G401.6 (cell line): ENCODE data around the gene OSMR.
"Not testable (repeated sequence)": the region's sequence is repeated elsewhere in the genome, so short reads cannot be mapped to it uniquely, and the experiment has no call there.

Experiments
- FAIRE-seq: peaks from 2 replicates; lab custom pipeline; 2012; peaks lifted over from hg19 to GRCh38; lab: Jason Lieb, UNC

OSMR gene

DNA sequence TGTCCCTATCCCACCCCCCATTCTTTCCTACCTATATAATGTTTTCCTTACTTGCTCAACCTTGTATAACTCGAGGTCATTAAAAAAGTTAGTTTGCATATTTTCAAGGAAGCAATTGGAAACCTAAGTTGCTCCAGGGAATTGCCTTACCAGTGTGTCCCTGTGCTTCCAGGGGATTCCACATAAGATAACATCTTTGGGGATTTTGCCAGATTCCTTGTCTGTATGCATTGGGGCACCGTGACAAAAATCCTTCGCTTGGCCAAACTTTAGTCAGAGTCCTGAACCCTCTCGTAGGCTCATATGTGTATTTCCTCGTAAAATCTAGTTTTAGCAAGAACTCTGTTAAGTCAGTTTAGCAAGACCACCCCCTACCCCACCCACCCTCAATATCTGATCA lies 14.7 kb upstream of the OSMR start:
- FAIRE-seq = no peak

DNA sequence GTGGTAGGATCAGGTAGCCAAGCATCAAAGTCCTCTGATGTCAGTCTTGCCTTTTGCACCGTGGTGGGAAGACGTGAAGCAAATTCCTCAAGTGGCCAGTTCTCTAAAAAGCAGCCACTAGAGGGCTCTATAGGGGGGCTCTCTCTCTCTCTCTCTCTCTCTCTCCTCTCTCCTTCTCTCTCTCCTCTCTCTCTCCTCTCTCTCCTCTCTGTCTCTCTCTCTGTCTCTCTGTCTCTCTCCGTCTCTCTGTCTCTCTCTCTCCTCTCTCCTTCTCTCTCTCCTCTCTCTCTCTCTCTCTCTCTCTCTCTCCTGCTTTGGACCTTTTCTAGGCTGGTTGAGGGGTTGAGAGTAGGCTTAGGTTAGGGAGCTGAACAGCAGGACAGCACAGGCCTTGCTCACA lies 13.9 kb upstream of the OSMR start:
- FAIRE-seq = no peak

DNA sequence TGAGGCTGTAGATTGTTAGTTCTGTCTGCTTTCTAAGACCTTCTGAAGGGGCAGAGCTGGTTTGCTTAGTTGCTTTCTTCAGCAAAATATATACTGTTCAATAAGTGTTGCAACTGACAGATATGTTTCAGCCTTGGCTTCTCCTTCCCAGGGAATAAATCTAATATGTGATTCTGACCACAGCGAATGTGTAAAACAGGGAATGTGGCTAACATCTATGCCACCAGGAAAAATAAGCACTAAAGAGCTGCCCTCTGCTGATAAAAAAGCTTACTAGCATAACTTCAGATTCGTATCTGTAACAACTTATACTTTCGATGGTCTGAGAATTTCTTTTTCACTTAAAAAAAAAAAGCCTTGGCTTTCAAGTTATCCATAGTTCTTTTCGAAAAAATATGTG lies 13.0 kb upstream of the OSMR start:
- FAIRE-seq = no peak

DNA sequence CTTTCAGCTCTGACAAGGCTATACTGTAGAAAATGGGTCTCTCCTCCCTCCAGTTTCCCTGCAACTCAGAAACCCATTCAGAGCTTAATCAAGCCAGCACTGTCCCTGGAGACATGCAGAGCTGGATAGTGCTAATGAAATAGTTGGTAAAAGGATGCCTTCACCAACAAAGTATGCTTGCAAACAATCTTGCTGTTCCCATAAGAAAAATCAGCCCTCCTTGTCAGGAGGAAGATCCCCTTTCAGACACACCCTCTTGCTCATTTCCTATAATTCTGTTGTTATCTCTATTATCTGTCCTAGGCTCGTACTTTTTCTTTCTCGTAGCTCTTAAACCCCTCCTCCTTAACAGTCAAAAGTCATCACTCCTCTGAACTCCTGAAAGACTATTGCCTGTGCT lies 9.9 kb upstream of the OSMR start:
- no peak for FAIRE-seq

DNA sequence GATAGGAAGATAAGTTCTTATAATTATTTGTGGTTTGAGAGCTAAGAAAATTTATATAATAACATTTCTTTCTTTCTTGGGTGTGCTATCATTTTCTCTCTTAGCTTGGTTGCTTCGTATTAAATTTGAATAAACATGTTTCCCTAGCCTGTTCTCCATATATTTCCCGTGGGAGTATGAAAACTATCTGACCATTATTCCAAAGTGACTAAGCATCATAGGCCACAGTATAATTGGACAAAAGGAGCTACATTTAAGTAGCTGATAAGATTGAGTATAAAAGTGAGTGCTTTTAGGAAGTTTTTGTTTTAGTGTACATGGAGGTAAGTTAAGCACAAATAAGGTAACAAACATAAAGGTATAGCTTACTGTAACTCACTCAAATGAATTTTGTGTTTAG lies 8.4 kb upstream of the OSMR start:
- no peak for FAIRE-seq

DNA sequence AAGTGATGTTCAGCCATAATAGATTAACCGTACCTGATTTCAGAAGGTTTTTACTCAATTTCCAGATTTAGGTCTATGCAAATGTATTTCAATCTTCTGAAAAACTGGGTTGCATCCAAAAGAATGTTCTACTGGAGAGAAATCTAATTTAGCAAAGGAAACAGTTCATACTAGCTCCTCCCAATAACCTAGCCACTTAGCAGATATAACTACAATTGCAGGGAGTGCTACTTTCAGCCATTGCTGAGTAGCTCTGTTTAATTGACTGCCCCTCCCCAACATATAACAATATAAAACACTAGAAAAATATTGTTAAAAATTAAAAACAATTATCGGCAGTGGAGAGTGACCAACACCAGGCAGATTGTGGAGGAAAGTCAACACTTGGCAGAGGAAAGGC lies 7.9 kb upstream of the OSMR start:
- no peak for FAIRE-seq

DNA sequence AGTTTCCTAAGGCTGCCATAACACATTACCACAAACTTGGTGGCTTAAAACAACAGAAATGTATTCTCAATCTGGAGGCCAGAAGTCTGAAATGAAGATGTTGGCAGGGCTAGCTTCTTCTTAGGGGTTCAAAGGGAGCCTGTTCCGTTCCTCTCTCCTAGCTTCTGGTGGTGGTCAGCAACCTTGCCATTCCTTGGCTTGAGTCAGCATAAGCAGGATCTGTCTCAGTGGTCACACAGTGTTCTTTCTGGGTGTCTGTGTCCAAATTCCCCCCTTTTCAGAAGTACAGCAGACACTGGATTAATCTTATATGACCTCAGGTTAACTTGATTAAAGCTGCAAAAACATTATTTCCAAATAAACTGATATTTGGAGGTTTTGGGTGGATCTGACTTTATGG lies 2.1 kb upstream of the OSMR start:
- no peak for FAIRE-seq

DNA sequence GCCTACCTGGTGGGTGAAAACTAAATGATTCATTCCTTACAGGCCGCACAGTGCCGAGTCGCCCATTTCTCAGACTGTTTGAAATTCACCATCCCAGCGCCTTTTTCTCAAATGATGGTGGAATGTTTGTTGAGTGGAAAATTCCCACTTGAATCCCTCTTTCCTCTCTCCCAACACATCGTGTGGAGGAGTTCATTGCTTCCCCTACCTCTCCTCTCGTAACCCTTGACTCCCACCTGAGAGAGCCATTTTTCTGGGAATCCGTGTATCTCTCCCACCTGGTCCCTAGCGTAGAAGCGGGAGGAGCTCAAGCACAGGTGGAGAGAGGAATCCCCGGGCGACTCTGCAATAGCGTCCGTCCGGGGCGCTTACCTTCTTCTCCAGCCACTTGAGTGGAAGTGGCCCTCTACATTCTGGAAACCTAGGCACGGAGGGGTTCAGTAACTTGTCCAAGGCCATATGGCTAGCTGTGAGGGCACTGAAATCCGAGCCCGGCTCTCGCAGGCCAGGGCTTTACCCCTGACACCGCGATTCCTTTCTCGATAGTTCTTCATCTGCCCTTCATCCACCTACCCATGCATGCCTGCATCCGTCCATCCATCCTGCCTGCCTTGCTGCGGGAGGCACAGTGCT lies 683 bp downstream of the OSMR start:
- FAIRE-seq = no peak

DNA sequence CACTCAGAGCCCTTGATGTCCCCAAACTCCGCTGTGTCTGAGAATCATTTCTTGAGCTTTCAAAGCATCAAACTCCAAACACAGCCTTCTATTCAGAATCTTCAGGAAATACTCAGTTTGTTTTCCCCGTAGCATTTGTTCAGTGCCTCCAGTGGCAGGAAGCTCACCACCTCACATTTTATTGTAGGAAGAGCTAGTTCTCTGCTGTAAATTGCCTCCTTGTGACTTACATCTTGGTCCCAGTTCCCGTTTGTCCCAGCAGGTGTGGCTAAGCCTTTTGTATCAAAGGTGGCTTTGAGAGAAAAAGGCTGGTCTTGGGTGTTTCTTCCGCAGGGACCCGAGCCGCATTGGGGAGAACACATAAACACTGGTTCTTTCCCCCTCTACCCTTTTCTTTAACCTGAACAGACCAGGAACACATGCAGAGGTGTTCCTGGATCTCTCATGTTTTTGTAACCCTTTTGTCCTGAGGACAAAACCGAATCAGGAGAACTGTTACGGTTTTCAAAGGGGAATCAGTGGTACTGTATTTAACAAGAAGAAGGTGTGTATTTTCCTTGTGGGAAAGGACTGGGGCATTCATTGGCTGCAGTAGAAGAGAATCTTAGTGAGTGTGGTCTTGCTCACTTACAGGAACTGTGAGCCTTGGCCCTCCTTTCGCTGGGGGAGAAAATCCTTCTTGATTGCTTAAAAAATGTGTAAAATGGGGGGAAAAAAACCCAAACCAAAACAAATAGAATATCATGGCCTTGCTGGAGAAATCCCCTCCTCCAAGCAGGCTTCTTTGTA lies 1.9 kb downstream of the OSMR start:
- FAIRE-seq = no peak

DNA sequence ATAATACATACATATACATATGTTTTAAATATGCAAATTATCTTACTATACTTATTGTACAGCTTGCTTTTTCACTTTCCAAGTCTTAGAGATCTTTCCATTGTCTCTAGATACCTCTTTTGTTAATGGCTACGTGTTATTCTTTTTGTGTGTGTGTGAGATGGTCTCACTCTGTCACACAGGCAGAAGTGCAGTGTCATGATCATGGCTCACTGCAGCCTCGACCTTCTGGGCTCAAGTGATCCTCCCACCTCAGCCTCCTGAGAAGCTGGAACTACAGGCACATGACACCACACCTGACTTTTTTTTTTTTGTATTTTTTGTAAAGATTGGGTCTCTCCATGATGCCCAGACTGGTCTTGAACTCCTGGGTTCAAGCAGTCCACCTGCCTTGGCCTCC lies 2.8 kb downstream of the OSMR start:
- no peak for FAIRE-seq

DNA sequence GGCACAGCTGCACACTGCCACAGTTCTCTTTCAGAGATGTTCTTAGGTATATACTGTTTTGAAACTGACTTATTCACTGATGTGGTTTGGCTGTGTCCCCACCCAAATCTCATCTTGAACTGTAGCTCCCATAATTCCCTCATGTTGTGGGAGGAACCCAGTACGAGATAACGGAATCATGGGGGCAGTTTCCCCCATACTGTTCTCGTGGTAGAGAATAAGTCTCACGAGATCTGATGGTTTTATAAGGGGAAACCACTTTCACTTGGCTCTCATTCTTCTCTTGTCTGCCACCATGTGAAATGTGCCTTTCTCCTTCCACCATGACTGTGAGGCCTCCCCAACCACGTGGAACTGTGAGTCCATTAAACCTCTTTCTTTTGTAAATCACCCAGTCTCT lies 5.8 kb downstream of the OSMR start:
- FAIRE-seq = not testable (repeated sequence)

DNA sequence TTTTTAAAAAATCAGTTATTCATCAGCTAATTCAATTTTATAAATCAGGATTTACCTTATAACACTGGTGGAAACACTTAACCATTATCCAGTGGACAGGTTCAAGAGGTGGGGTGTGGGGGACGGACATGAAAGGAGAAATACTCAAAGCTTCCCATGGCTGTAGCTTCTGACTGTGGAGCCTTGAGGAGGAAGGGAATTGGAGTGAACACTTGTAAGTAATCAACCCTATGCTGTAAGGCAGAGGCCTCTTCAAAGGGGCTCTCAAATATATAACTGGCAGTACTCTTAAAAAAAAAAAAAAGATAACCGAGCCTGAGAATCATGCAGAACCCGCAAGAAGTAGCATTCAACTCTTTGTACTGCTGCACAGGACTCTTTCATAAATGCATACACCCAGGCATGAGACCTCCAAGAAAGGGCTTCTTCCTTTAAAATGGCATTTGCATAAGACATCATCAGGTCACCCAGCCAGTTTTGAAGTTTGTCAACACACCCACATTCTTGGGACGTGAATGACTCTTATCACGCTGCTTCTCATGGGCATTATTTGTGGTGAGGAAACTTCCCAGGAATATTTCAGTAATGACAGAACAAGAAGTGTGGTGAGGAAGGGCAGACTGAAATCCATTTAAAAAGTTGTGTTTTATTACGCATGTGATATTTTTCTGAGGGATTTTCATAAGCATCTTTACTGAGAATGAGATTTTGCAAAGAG lies 8.1 kb downstream of the OSMR start:
- no peak for FAIRE-seq

DNA sequence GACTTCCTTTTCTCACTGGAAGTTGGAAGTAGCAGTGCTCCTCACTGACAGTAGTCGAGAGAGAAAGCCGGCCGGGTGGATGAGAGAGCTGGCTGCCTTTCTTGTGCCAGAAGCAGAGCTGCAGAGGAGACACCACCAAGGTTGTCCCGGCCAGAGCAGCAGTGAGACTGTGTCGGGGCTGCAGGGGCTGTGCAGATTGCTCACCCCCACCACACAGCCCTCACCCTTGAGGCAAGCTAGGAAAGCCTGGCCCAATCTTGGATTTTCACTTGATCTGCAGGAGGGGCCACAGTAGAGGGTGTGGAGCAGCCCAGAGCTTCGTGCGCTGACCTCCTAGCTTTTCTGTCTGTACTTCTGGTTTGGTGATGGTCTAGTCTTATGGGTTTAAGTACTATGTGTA lies 9.1 kb downstream of the OSMR start:
- FAIRE-seq = no peak

DNA sequence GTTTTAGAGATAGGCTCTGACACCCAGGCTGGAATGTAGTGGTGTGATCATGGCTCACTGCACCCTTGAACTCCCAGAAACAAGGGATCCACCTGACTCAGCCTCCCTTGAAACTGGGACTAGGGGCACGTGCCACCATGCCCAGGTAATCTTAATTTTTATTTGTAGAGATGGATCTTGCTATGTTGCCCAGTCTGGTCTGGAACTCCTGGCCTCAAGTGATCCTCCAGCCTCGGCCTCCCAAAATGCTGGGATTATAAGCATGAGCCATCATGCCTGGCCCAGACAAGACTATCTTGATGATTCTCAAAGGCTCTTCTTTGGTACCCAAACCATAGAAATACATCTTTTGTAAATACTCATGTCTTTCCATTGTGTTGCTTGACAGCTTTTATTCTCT lies 10.8 kb downstream of the OSMR start:
- no peak for FAIRE-seq

DNA sequence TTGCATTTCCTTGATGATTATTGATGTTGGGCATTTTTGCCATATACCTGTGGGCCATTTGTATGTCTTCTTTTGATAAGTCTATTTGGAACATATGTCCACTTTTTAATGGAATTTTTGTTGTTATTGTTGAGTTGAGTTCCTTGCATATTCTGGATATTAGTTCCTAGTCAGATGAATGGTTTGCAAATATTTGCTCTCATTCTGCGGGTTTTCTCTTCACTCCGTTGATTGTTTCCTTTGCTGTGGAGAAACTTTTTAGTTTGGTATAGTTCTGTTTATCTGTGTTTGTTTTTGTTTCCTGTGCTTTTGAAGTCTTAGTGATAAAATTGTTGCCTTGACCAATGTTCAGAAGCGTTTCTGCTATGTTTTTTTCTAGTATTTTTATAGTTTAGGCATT lies 13.0 kb downstream of the OSMR start:
- FAIRE-seq = no peak

DNA sequence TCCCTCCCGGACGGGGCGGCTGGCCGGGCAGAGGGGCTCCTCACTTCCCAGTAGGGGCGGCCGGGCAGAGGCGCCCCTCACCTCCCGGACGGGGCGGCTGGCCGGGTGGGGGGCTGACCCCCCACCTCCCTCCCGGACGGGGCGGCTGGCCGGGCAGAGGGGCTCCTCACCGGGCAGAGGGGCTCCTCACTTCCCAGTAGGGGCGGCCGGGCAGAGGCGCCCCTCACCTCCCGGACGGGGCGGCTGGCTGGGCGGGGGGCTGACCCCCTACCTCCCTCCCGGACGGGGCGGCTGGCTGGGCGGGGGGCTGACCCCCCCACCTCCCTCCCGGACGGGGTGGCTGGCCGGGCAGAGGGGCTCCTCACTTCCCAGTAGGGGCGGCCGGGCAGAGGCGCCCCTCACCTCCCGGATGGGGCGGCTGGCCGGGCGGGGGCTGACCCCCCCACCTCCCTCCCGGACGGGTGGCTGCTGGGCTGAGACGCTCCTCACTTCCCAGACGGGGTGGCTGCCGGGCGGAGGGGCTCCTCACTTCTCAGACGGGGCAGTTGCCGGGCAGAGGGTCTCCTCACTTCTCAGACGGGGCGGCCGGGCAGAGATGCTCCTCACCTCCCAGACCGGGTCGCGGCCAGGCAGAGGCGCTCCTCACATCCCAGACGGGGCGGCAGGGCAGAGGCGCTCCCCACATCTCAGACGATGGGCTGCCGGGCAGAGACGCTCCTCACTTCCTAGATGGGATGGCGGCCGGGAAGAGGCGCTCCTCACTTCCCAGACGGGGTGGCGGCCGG lies 16.4 kb downstream of the OSMR start:
- FAIRE-seq = not testable (repeated sequence)

DNA sequence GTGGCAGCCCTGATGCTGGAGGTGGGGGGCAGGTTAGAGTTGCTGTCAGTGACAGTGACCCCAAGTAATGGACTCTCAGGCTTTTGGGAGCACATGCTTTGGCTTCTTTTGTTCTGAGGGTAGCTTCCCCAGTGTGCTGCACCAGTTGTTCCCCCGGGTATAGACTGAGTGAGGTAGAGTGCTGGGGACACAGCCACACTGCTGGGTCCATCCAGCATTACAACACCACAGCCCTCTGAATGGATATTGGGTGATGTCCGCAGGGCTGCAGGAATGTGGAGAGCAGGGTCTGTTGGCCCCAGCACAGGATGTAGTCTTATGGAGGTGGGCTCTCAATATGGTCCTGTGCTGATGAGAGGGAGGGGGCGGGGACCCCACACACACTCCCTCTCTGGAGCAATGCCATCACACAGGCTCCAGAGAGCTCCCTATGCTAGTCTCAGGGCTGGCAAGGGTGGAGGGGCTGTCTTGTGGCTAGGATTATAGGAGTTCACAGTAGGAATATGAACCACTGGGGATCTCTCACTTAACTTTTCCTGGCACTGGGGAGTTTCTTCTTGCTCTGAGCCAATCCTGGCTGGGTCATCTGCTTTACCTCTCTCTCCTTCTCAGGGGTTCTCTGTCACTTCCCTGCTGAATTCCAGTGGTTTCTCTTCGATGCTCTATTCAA lies 20.7 kb downstream of the OSMR start:
- FAIRE-seq = no peak

DNA sequence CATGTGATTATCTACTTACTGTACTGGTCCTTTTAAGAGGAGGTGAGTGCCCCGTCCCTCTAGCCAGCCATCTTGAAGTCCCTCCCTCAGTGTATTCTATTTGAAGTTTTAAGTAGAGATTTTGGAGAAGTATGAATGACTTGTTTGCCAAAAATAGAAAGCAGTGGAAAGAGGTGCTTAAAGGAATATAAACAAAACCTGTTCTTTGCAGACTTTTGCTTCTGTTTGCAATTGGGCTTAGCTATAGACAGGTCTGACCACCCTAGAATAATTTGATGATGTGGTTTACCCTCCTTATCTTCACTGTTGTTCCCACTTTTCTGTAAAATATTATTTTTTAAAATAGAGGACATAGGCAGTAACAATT lies 21.2 kb downstream of the OSMR start:
- FAIRE-seq = no peak

DNA sequence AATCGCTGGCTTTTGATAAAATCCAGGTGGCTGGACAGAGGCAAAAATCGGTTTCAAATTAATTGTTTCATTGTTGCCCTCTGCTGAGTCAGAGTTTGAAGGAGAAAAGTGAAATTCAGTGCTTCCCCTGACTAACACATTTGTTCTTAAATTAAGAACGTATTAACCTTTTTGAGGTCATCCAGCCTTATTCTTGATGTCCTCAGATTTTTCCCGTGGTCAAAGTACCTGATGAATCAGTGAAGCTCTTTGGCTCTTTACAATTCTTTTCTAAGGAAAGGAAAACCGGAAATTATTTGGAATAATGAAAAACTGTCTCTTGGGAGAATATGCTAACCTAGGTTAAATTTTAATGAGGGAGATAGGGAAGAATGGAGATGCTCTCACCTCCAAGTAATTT lies 21.6 kb downstream of the OSMR start:
- FAIRE-seq = no peak

DNA sequence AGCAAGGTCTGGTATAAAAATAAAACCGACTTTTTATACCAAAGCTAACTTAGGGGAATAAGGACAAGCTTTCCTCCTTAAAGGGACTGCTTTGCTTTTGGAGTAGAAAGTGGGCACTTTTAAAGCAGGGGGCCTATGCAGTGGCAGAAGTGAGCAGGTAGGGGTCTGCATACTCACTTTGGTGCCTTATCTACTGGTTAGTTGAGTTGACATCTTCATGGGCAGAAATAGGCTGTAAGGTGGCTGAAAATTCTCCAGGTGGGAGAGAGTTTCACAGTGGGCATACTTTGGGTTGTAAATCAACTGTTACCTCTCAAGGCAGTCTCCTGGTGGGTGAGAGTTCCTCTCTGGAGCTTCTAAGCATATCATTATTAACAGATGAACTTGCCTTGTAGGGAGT lies 24.8 kb downstream of the OSMR start:
- FAIRE-seq = no peak

DNA sequence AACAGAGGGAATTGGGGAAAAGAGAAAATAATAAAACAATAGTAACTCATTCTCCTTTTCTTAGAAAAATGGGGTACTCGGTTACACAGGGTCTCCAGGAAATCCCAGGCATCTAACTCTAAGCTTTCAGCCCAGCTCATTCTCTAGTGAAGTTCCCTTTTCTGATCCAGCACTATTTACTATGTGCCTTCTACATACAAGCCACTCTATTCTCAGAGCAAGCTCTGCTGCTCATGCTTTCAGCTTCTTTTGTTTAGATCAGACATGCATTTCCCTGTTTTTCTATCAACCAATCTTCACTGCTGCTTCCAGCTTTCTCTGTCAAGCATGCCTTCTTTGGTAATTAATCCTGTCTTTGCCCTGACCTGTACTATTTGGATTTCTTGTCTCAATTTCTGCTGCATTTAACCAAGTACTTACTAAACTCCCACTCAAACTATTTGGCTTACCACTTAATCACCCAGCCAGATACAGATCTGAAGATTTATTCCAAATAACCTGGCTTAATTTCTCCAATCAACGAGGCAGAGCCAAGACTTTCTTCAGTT lies 25.3 kb downstream of the OSMR start:
- no peak for FAIRE-seq
